GM12801 (cell line): ENCODE measurements around the gene AKR1A1.

Source experiments
- TF ChIP-seq, protein P1 (sequence below): IDR thresholded peaks from one replicate; pipeline ENCODE4 v1.5.1; 2011; ENCODE audit warnings: control low read depth; ENCODE audit not compliant: insufficient read length; ENCODE audit errors: extremely low read depth

AKR1A1 gene

DNA sequence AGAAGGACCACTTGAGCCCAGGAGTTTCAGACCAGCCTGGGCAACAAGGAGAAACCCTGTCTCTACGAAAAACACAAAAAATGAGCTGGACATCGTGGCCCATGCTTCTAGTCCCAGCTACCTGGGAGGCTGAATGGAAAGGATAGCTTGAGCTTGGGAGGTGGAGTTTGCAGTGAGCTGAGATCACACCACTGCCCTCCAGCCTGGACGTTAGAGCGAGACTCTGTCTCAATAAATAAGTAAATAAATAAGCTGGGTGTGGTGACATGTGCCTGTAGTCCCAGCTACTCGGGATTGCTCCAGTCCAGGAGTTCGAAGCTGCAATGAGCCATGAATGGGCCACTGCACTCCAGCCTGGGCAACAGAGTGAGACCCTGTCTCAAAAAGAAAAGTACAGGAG lies 3.6 kb downstream of the AKR1A1 start:
- TF ChIP-seq, protein P1, sequence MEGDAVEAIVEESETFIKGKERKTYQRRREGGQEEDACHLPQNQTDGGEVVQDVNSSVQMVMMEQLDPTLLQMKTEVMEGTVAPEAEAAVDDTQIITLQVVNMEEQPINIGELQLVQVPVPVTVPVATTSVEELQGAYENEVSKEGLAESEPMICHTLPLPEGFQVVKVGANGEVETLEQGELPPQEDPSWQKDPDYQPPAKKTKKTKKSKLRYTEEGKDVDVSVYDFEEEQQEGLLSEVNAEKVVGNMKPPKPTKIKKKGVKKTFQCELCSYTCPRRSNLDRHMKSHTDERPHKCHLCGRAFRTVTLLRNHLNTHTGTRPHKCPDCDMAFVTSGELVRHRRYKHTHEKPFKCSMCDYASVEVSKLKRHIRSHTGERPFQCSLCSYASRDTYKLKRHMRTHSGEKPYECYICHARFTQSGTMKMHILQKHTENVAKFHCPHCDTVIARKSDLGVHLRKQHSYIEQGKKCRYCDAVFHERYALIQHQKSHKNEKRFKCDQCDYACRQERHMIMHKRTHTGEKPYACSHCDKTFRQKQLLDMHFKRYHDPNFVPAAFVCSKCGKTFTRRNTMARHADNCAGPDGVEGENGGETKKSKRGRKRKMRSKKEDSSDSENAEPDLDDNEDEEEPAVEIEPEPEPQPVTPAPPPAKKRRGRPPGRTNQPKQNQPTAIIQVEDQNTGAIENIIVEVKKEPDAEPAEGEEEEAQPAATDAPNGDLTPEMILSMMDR = no peak

DNA sequence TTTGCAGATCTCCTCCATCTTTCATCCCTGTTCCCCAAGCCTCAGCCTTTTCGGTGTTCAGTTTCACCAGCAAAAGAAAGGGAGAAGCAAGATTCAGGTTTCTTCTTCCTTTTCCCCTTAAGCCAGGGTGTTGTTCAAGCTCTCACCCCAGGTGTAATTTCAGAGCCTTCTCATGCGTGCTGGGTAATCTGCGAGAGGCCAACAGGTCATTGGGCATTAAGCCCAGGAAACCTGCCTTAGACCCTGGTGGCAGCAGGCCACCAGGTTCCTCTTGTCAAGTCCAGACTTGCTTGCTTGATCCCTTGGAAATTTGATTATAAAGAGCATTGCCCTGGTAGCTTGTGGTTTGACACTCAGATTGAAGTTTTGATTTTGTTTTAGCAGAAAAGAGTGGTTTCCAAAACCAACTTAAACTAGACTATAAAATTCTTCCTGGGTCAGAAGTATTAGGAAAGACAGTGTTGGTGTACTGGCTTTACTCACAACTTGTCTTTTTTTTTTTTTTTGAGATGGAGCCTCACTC lies 6.9 kb downstream of the AKR1A1 start:
- TF ChIP-seq, protein P1 = no peak

DNA sequence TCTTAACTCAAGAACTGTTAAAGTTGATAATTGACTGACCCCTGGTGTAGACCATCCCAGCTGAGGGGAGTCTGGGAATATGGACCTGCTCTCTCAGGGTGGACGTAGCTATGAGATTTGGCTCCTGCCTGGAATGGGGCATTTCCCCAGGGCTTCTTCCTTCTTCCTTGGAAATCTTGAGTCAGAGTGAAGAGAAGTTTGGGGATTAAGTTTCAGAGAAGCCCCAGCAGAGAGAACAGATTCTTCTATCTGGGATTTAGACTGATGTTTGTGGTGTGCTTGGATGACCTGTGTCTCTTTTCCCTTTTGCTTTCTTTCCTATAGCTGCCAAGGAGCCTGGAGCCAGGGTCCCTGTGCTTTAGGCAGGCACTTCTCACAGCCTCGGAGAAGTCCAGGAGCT lies 13.2 kb downstream of the AKR1A1 start:
- TF ChIP-seq, protein P1 = no peak

DNA sequence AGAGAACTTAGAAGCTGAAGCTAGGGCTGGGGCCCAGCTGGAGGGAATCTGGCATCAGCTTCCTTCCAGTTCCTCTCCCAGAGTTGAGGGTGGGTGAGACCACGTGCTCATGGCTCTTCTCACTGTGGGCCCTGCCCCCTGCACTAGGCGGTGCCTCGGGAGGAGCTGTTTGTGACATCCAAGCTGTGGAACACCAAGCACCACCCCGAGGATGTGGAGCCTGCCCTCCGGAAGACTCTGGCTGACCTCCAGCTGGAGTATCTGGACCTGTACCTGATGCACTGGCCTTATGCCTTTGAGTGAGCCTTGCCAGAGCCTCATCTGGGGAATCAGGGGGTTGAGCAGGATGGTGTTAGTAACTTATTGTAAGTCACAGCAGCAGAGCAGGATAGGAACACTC lies 16.1 kb downstream of the AKR1A1 start:
- TF ChIP-seq, protein P1 = no peak

DNA sequence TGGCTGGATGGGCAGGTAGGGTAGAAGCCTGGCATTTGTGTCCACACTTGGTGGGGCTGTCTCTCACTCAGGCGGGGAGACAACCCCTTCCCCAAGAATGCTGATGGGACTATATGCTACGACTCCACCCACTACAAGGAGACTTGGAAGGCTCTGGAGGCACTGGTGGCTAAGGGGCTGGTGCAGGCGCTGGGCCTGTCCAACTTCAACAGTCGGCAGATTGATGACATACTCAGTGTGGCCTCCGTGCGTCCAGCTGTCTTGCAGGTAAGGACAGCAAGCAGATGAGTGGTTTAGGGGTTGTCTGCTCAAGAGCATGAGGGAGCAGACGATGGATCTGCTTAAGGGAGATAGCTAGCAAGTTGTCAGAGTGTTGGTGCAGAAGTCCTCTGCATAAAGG lies 17.3 kb downstream of the AKR1A1 start:
- TF ChIP-seq, protein P1 = no peak

DNA sequence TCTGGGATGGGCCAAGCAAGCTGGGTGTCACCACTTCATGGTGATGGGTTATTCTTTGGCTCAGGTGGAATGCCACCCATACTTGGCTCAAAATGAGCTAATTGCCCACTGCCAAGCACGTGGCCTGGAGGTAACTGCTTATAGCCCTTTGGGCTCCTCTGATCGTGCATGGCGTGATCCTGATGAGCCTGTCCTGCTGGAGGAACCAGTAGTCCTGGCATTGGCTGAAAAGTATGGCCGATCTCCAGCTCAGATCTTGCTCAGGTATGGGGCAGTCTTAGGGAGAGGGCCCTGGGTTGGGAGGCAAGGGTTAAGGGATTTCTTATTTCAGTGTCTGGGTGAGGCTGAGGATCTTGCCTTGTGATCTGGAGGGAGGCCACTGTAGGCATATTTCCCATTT lies 17.8 kb downstream of the AKR1A1 start:
- TF ChIP-seq, protein P1 = no peak

DNA sequence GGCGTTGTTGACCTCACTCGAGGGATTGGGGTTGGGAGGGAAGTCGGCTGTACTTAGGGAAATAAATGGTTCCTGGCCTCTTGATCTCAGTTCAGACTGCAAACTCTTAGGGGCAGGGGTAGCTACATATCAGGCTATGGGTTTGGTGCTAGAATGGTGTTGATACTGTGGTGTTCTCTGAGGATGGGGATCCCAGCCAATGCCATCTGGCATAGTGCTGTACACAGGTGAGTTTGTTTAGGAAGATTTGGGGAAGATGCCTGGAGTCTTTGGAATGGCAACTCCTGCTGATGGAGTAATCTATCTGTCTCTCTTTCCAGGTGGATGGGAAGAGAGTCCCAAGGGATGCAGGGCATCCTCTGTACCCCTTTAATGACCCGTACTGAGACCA lies 18.9 kb downstream of the AKR1A1 start:
- TF ChIP-seq, protein P1 = no peak
